Islet of Langerhans (tissue), 1 donor: Measurements from ENCODE around the gene RPS6KA3.
A peak's percentile ranks its signal among the peaks of the same experiment; 100 is the strongest.
"Not testable (repeated sequence)": the region's sequence is repeated elsewhere in the genome, so short reads cannot be mapped to it uniquely, and the experiment has no call there.

ENCODE experiments used
- FAIRE-seq: peaks from one replicate; lab custom pipeline; 2011; peaks lifted over from hg19 to GRCh38; lab: Jason Lieb, UNC

Gene RPS6KA3

GRCh38 chrX:20265221-20265725 is 1.4 kb downstream of the RPS6KA3 start:
- peak; percentile 9 for FAIRE-seq

- FAIRE-seq = peak; percentile 60
Measured at GRCh38 chrX:20263474-20263873, 3.2 kb downstream of the RPS6KA3 start.

- no peak for FAIRE-seq
Measured at GRCh38 chrX:20260885-20261284, 5.8 kb downstream of the RPS6KA3 start.

GRCh38 chrX:20254712-20255299 is 11.9 kb downstream of the RPS6KA3 start:
- peak; percentile 93 for FAIRE-seq

- FAIRE-seq = no peak
Measured at GRCh38 chrX:20253232-20253543, 13.5 kb downstream of the RPS6KA3 start.

- FAIRE-seq = no peak
Measured at GRCh38 chrX:20252381-20253231, 14.1 kb downstream of the RPS6KA3 start.

GRCh38 chrX:20251691-20252090 is 15.0 kb downstream of the RPS6KA3 start:
- FAIRE-seq = no peak

- not testable (repeated sequence) for FAIRE-seq
Measured at GRCh38 chrX:20250146-20250545, 16.6 kb downstream of the RPS6KA3 start.

- no peak for FAIRE-seq
Measured at GRCh38 chrX:20248592-20249192, 18.0 kb downstream of the RPS6KA3 start.

- FAIRE-seq = no peak
Measured at GRCh38 chrX:20244931-20245330, 21.8 kb downstream of the RPS6KA3 start.

GRCh38 chrX:20240201-20240600 is 26.5 kb downstream of the RPS6KA3 start:
- FAIRE-seq = no peak

- no peak for FAIRE-seq
Measured at GRCh38 chrX:20237864-20238263, 28.8 kb downstream of the RPS6KA3 start.

GRCh38 chrX:20235755-20236154 is 31.0 kb downstream of the RPS6KA3 start:
- no peak for FAIRE-seq

- no peak for FAIRE-seq
Measured at GRCh38 chrX:20233336-20233735, 33.4 kb downstream of the RPS6KA3 start.

GRCh38 chrX:20231598-20231997 is 35.1 kb downstream of the RPS6KA3 start:
- FAIRE-seq = no peak

GRCh38 chrX:20230406-20230805 is 36.3 kb downstream of the RPS6KA3 start:
- FAIRE-seq = no peak

GRCh38 chrX:20229155-20229554 is 37.6 kb downstream of the RPS6KA3 start:
- FAIRE-seq = no peak

GRCh38 chrX:20228245-20228644 is 38.5 kb downstream of the RPS6KA3 start:
- no peak for FAIRE-seq

- FAIRE-seq = no peak
Measured at GRCh38 chrX:20227116-20227515, 39.6 kb downstream of the RPS6KA3 start.

- FAIRE-seq = no peak
Measured at GRCh38 chrX:20225488-20225833, 41.2 kb downstream of the RPS6KA3 start.

- peak; percentile 64 for FAIRE-seq
Measured at GRCh38 chrX:20224814-20225487, 41.8 kb downstream of the RPS6KA3 start.

GRCh38 chrX:20221902-20222301 is 44.8 kb downstream of the RPS6KA3 start:
- FAIRE-seq = no peak
